Gastroesophageal sphincter (tissue), 3 donors: ENCODE measurements around the gene KLC1.

Experiments
- POLR2AphosphoS5 ChIP-seq: sonication (generic); formaldehyde crosslinking; IDR thresholded peaks from one replicate; pipeline ENCODE4 v1.6.1; 2017; ENCODE audit warnings: antibody characterized with exemption
- TF ChIP-seq, protein P1 (sequence below), 4 experiments: fragments of 200-600 bp in 2 of 4; fragments of 450-650 bp in 2 of 4; sonication (generic) in 1 of 4; IDR thresholded peaks; one replicate each; pipeline ENCODE4 v1.5.1; 2017 to 2019; ENCODE audit warnings: antibody characterized with exemption in 4 of 4, mild to moderate bottlenecking in 2 of 4, moderate library complexity in 2 of 4

GRCh38 chr14:103684871-103685270 is 55.9 kb downstream of the KLC1 start:
- TF ChIP-seq, protein P1, sequence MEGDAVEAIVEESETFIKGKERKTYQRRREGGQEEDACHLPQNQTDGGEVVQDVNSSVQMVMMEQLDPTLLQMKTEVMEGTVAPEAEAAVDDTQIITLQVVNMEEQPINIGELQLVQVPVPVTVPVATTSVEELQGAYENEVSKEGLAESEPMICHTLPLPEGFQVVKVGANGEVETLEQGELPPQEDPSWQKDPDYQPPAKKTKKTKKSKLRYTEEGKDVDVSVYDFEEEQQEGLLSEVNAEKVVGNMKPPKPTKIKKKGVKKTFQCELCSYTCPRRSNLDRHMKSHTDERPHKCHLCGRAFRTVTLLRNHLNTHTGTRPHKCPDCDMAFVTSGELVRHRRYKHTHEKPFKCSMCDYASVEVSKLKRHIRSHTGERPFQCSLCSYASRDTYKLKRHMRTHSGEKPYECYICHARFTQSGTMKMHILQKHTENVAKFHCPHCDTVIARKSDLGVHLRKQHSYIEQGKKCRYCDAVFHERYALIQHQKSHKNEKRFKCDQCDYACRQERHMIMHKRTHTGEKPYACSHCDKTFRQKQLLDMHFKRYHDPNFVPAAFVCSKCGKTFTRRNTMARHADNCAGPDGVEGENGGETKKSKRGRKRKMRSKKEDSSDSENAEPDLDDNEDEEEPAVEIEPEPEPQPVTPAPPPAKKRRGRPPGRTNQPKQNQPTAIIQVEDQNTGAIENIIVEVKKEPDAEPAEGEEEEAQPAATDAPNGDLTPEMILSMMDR (IDR thresholded peaks at IDR 0.05) = no peak
- TF ChIP-seq POLR2AphosphoS5 = no peak
